ENCODE data around the gene TBC1D5.

Gene TBC1D5

GRCh38 chr3:17179381-17180205 lies 562.8 kb downstream of the TBC1D5 start:
- DNase-seq (ENCODE audit: low read depth), result no peak

GRCh38 chr3:17176757-17177156 lies 565.7 kb downstream of the TBC1D5 start:
- DNase-seq (ENCODE audit: low read depth), result no peak

GRCh38 chr3:17175187-17175807 lies 567.1 kb downstream of the TBC1D5 start:
- DNase-seq (ENCODE audit: low read depth), result no peak

GRCh38 chr3:17166369-17166768 lies 576.1 kb downstream of the TBC1D5 start:
- no peak for DNase-seq (ENCODE audit: low read depth)

GRCh38 chr3:17162116-17162515 lies 580.3 kb downstream of the TBC1D5 start:
- DNase-seq (ENCODE audit: low read depth), result no peak

- DNase-seq (ENCODE audit: low read depth), result no peak
Observed at GRCh38 chr3:17160597-17160996, 581.8 kb downstream of the TBC1D5 start.

- DNase-seq (ENCODE audit: low read depth), result no peak
Observed at GRCh38 chr3:17158941-17159682, 583.3 kb downstream of the TBC1D5 start.

GRCh38 chr3:17157713-17158112 lies 584.7 kb downstream of the TBC1D5 start:
- DNase-seq (ENCODE audit: low read depth), result no peak

GRCh38 chr3:17156864-17157263 lies 585.6 kb downstream of the TBC1D5 start:
- no peak for DNase-seq (ENCODE audit: low read depth)

GRCh38 chr3:17155951-17156350 lies 586.5 kb downstream of the TBC1D5 start:
- no peak for DNase-seq (ENCODE audit: low read depth)

GRCh38 chr3:17154941-17155340 lies 587.5 kb downstream of the TBC1D5 start:
- DNase-seq (ENCODE audit: low read depth), result no peak

GRCh38 chr3:17154221-17154620 lies 588.2 kb downstream of the TBC1D5 start:
- no peak for DNase-seq (ENCODE audit: low read depth)

- DNase-seq (ENCODE audit: low read depth), result no peak
Observed at GRCh38 chr3:17153209-17153608, 589.2 kb downstream of the TBC1D5 start.

GRCh38 chr3:17151598-17152373 lies 590.6 kb downstream of the TBC1D5 start:
- peak; percentile 73 for DNase-seq (ENCODE audit: low read depth)

GRCh38 chr3:17149076-17149475 lies 593.4 kb downstream of the TBC1D5 start:
- no peak for DNase-seq (ENCODE audit: low read depth)

GRCh38 chr3:17144665-17144993 lies 597.8 kb downstream of the TBC1D5 start:
- no peak for DNase-seq (ENCODE audit: low read depth)

GRCh38 chr3:17143893-17144664 lies 598.4 kb downstream of the TBC1D5 start:
- no peak for DNase-seq (ENCODE audit: low read depth)

GRCh38 chr3:17142516-17142915 lies 599.9 kb downstream of the TBC1D5 start:
- DNase-seq (ENCODE audit: low read depth), result no peak

GRCh38 chr3:17141699-17142098 lies 600.7 kb downstream of the TBC1D5 start:
- DNase-seq (ENCODE audit: low read depth), result no peak

GRCh38 chr3:17140670-17141505 lies 601.5 kb downstream of the TBC1D5 start:
- no peak for DNase-seq (ENCODE audit: low read depth)

Measured in stimulated activated CD8-positive, alpha-beta memory T cell treated with anti-CD3 and anti-CD28 coated beads, Interleukin-12 subunit alpha, Interleukin-12 subunit beta, amount 100 ng/mL, for 4 hours (primary cell).